Measurements from ENCODE around the gene CCDC187.

DNA sequence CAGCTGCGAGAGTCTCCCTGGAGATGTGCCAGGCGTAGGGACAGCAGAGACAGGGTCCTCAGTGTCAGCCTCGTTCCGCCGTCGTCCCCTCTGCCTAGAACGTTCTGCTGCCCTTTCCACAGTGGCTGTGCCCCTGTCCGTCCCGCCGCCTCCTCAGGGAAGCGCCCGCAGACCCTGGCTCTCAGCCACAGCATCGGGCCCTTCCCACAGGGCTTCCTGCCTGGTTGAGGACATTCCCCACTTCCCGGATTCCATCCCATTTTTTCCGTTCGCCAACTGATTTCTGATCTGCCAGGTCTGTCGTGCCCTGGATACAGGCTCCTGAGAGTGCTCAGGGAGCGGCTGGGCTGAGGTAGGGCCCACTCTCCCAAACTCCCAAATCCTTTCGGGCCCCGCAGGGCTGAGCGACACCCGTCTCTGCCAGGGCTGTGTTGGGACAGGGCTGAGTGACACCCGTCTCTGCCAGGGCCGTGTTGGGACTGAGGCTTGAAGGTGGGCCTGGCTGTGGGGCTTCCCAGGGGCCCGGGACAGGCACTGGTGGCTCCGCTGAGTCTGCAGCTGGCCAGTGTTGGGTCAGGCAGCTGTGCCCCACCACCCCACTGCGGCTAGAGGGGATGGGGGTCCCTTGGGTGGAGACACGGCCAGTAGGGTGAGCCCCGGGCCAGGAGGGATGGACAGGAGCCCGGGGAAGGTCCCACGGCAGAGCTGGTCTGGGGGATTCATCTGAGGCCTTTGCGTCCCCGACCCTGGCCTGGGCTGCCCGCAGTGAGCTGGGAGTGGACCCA, 43.8 kb upstream of the CCDC187 start:
- TF ChIP-seq ZSCAN20 (CRISPR knock-in tag; IDR thresholded peaks at IDR 0.05; ENCODE audit: borderline replicate concordance): no peak
- no peak for TF ChIP-seq ZFP41 (CRISPR knock-in tag; IDR thresholded peaks at IDR 0.05; ENCODE audit: borderline replicate concordance)
- no peak for TF ChIP-seq POLR2AphosphoS5 (IDR thresholded peaks at IDR 0.05; ENCODE audit: low read depth, low read length)
- no peak for TF ChIP-seq TCF7L2 (IDR thresholded peaks at IDR 0.05; ENCODE audit: low read depth, low read length)
- no peak for TF ChIP-seq ZNF274 (CRISPR knock-in tag; IDR thresholded peaks at IDR 0.05)
- no peak for TF ChIP-seq WIZ (CRISPR knock-in tag; IDR thresholded peaks at IDR 0.05)
- no peak for TF ChIP-seq ZNF335 (CRISPR knock-in tag; IDR thresholded peaks at IDR 0.05)
- TF ChIP-seq HDAC6 (IDR thresholded peaks at IDR 0.05; ENCODE audit: low read depth, low read length): no peak
- TF ChIP-seq, protein P1, sequence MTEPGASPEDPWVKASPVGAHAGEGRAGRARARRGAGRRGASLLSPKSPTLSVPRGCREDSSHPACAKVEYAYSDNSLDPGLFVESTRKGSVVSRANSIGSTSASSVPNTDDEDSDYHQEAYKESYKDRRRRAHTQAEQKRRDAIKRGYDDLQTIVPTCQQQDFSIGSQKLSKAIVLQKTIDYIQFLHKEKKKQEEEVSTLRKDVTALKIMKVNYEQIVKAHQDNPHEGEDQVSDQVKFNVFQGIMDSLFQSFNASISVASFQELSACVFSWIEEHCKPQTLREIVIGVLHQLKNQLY (CRISPR knock-in tag; IDR thresholded peaks at IDR 0.05): no peak
